A673 (cell line): ENCODE data around the gene UBE2E2. TPM values are rescaled to one million over a fixed set of nuclear protein-coding genes. Genes with fewer than 3 reads are reported as not detected.

Experiments used
- BruUV-seq: library from RNA; stranded (reverse); fragments of 400-500 nt; replicated peaks from 2 replicates; lab custom pipeline; 2021; lab: Mats Ljungman, UMichigan
- CTCF ChIA-PET: fragments of 300-600 bp; sonication (Branson Sonifier 250); formaldehyde crosslinking; loops from one replicate; lab custom pipeline; 2022; ENCODE audit warnings: antibody characterized with exemption; lab: Charles Lee
- POLR2A ChIA-PET: fragments of 300-600 bp; sonication (Branson Sonifier 250); formaldehyde crosslinking; loops from one replicate; lab custom pipeline; 2022; ENCODE audit warnings: antibody characterized with exemption; ENCODE audit not compliant: low non-redundant PET; lab: Charles Lee
- DNase-seq: peaks from one replicate; pipeline ENCODE4 v3.0.0-alpha.2; 2015; ENCODE audit warnings: low spot score
- H3K27ac ChIP-seq: fragments of 200-600 bp; sonication (generic); 2 replicates; pipeline ENCODE4 v1.5.1; 2016; ENCODE audit warnings: mixed run types, low read depth, mild to moderate bottlenecking, mixed read lengths, antibody characterized with exemption, low read length; ENCODE audit not compliant: poor library complexity, severe bottlenecking
- H3K27me3 ChIP-seq: fragments of 200-600 bp; sonication (generic); replicated peaks from 2 replicates; pipeline ENCODE4 v1.6.1; 2017; ENCODE audit warnings: mixed run types, low read depth, mild to moderate bottlenecking, mixed read lengths, antibody characterized with exemption, low read length; ENCODE audit not compliant: insufficient read depth, poor library complexity
- H3K36me3 ChIP-seq: fragments of 200-600 bp; sonication (generic); 2 replicates; pipeline ENCODE4 v1.6.1; 2016; ENCODE audit warnings: mixed run types, mild to moderate bottlenecking, mixed read lengths, antibody characterized with exemption, low read length; ENCODE audit not compliant: insufficient read depth, poor library complexity, severe bottlenecking
- H3K4me1 ChIP-seq: fragments of 200-600 bp; sonication (generic); 2 replicates; pipeline ENCODE4 v1.6.1; 2017; ENCODE audit warnings: mixed run types, mild to moderate bottlenecking, mixed read lengths, antibody characterized with exemption, low read length; ENCODE audit not compliant: insufficient read depth, poor library complexity, severe bottlenecking
- H3K4me3 ChIP-seq: fragments of 200-600 bp; sonication (generic); 2 replicates; pipeline ENCODE4 v1.5.1; 2016; ENCODE audit warnings: low read depth, mixed run types, mild to moderate bottlenecking, mixed read lengths, low read length; ENCODE audit not compliant: poor library complexity, severe bottlenecking
- H3K9me3 ChIP-seq: fragments of 200-600 bp; sonication (generic); 2 replicates; pipeline ENCODE4 v1.6.1; 2016; ENCODE audit warnings: mixed run types, low read depth, mild to moderate bottlenecking, mixed read lengths, antibody characterized with exemption, low read length; ENCODE audit not compliant: poor library complexity, severe bottlenecking
- EZH2 ChIP-seq: fragments of 200-600 bp; sonication (generic); IDR thresholded peaks from 2 replicates; pipeline ENCODE4 v1.6.1; 2017; ENCODE audit warnings: borderline replicate concordance, low read depth, mild to moderate bottlenecking, mixed read lengths, antibody characterized with exemption, low read length; ENCODE audit not compliant: poor library complexity, severe bottlenecking
- intact Hi-C: fragments of 100-400 bp; cut with micrococcal nuclease; formaldehyde crosslinking; loops from one replicate; pipeline ENCODE4 v1.10.0; 2022; ENCODE audit not compliant: unreplicated experiment
- total RNA-seq: library from RNA; stranded (reverse); gene quantifications from 2 replicates; pipeline ENCODE4 v1.2.3, GENCODE V29; 2021
- TF ChIP-seq, protein P1 (sequence below): fragments of 300-800, 200-600 bp; sonication (generic); conservative IDR thresholded peaks from 2 replicates; pipeline ENCODE4 v1.5.1; 2017; ENCODE audit warnings: low read depth, mild to moderate bottlenecking, antibody characterized with exemption, low read length, moderate library complexity, mixed read lengths

The UBE2E2 gene
- total RNA-seq, 1 experiment from 2014 or later = 2.0 TPM

DNA sequence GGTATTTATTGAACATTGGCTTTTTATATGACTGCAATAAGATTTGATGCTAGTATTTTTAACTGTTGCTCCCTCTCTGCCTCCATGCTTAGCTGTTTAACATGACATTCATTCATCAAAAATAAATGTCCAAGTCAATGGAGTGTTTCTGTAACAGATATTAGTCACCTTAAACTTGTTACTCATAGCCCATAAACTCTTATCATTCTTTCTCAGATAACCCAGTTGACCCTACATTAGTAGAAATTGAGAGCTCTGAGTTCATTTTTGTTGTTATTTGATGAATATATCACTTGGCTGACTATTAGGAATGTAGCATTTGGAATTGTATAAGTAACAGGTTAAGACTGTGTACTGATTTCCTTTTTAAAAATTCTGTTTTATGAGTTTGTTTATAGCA is 201.1 kb downstream of the UBE2E2 start:
- H3K9me3 ChIP-seq = no peaks in the 10 kb centered on the region
- intact Hi-C loops = no loop called here
- H3K27me3 ChIP-seq = peaks cover 13% of the 10 kb centered on the region
- no peak overlapping the region for H3K4me3 ChIP-seq
- H3K27ac ChIP-seq = no peak overlapping the region
- POLR2A ChIA-PET = no interaction called here
- no peak for TF ChIP-seq EZH2
- TF ChIP-seq, protein P1, sequence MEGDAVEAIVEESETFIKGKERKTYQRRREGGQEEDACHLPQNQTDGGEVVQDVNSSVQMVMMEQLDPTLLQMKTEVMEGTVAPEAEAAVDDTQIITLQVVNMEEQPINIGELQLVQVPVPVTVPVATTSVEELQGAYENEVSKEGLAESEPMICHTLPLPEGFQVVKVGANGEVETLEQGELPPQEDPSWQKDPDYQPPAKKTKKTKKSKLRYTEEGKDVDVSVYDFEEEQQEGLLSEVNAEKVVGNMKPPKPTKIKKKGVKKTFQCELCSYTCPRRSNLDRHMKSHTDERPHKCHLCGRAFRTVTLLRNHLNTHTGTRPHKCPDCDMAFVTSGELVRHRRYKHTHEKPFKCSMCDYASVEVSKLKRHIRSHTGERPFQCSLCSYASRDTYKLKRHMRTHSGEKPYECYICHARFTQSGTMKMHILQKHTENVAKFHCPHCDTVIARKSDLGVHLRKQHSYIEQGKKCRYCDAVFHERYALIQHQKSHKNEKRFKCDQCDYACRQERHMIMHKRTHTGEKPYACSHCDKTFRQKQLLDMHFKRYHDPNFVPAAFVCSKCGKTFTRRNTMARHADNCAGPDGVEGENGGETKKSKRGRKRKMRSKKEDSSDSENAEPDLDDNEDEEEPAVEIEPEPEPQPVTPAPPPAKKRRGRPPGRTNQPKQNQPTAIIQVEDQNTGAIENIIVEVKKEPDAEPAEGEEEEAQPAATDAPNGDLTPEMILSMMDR = no peak
- no peaks in the 10 kb centered on the region for H3K36me3 ChIP-seq
- CTCF ChIA-PET = no interaction called here
- DNase-seq = no peak
- no peaks in the 10 kb centered on the region for H3K4me1 ChIP-seq
- no TSS peak for BruUV-seq

- H3K27ac ChIP-seq = no peak overlapping the region
- no TSS peak for BruUV-seq
- H3K4me1 ChIP-seq = no peaks in the 10 kb centered on the region
- no peak overlapping the region for H3K4me3 ChIP-seq
- TF ChIP-seq EZH2 = no peak
- TF ChIP-seq, protein P1 = no peak
- intact Hi-C loops = no loop called here
- H3K27me3 ChIP-seq = peaks cover 13% of the 10 kb centered on the region
- CTCF ChIA-PET = interaction anchor here (0.6 kb wide), 1 partner anchor 87 kb away, joined by 3 read pairs; no protein-coding TSS in a partner anchor
- H3K9me3 ChIP-seq = no peaks in the 10 kb centered on the region
- no peaks in the 10 kb centered on the region for H3K36me3 ChIP-seq
- POLR2A ChIA-PET = no interaction called here
- no peak for DNase-seq
Measured at GRCh38 chr3:23405081-23405480, 202.0 kb downstream of the UBE2E2 start.

- TF ChIP-seq, protein P1 = no peak
- TF ChIP-seq EZH2 = no peak
- H3K36me3 ChIP-seq = no peaks in the 10 kb centered on the region
- no peak for DNase-seq
- POLR2A ChIA-PET = no interaction called here
- no peak overlapping the region for H3K27ac ChIP-seq
- peaks cover 13% of the 10 kb centered on the region for H3K27me3 ChIP-seq
- no peaks in the 10 kb centered on the region for H3K4me1 ChIP-seq
- CTCF ChIA-PET = no interaction called here
- BruUV-seq = no TSS peak
- H3K4me3 ChIP-seq = no peak overlapping the region
- H3K9me3 ChIP-seq = no peaks in the 10 kb centered on the region
- intact Hi-C loops = no loop called here
Measured at GRCh38 chr3:23406601-23407000, 203.5 kb downstream of the UBE2E2 start.
